Common myeloid progenitor, CD34-positive (primary cell): ENCODE measurements around the gene ACADSB.

Experiments
- CTCF ChIA-PET: fragments of 350-600 bp; sonication (Branson Sonifier 250); formaldehyde crosslinking; loops from one replicate; lab custom pipeline; 2021; ENCODE audit warnings: antibody characterized with exemption; lab: Charles Lee
- POLR2A ChIA-PET: fragments of 350-600 bp; sonication (Branson Sonifier 250); formaldehyde crosslinking; loops from one replicate; lab custom pipeline; 2021; ENCODE audit warnings: antibody characterized with exemption; lab: Charles Lee
- DNase-seq, 3 donors: peaks; one replicate each; pipeline versions ENCODE4 v3.0.0 to v3.0.0-alpha.2; 2013
- H3K27ac ChIP-seq, 2 experiments: 1 replicate in 1 of 2; 2 replicates in 1 of 2; pipeline ENCODE4 v1.7.0; 2013; ENCODE audit warnings: inconsistent platforms in 2 of 2, low read length in 2 of 2, mild to moderate bottlenecking in 2 of 2, low read depth in 1 of 2, moderate library complexity in 1 of 2; ENCODE audit not compliant: severe bottlenecking in 2 of 2, insufficient read depth in 1 of 2, poor library complexity in 1 of 2
- H3K27me3 ChIP-seq, 5 experiments: replicated peaks in 2 of 5; 1 replicate in 3 of 5; 2 replicates in 2 of 5; pipeline versions ENCODE4 v1.6.1 to v1.7.0; 2013; ENCODE audit warnings: low read length in 4 of 5, mild to moderate bottlenecking in 2 of 5, moderate library complexity in 2 of 5, inconsistent platforms in 1 of 5; ENCODE audit not compliant: insufficient read depth in 5 of 5, control insufficient read depth in 4 of 5
- H3K36me3 ChIP-seq, 4 experiments: 1 replicate in 2 of 4; 2 replicates in 2 of 4; pipeline versions ENCODE4 v1.6.1 to v1.7.0; 2013; ENCODE audit warnings: low read length in 3 of 4, control low read depth in 1 of 4, mild to moderate bottlenecking in 1 of 4; ENCODE audit not compliant: control insufficient read depth in 4 of 4, insufficient read depth in 4 of 4
- H3K4me1 ChIP-seq, 4 experiments: 1 replicate in 3 of 4; 2 replicates in 1 of 4; pipeline versions ENCODE4 v1.6.1 to v1.7.1; 2013; ENCODE audit warnings: low read length in 3 of 4, mild to moderate bottlenecking in 3 of 4, control low read depth in 1 of 4, inconsistent platforms in 1 of 4, moderate library complexity in 1 of 4; ENCODE audit not compliant: control insufficient read depth in 4 of 4, insufficient read depth in 4 of 4; ENCODE audit errors: control extremely low read depth in 1 of 4
- H3K4me3 ChIP-seq, 7 experiments: 1 replicate in 4 of 7; 2 replicates in 3 of 7; pipeline versions ENCODE4 v1.5.1 to v1.7.0; 2013; ENCODE audit warnings: mild to moderate bottlenecking in 7 of 7, low read length in 6 of 7, moderate library complexity in 6 of 7, inconsistent platforms in 2 of 7, low read depth in 2 of 7, control low read depth in 1 of 7; ENCODE audit not compliant: insufficient read depth in 4 of 7, control insufficient read depth in 1 of 7; ENCODE audit errors: extremely low read depth in 1 of 7
- H3K9me3 ChIP-seq, 5 experiments: 1 replicate in 4 of 5; 2 replicates in 1 of 5; pipeline versions ENCODE4 v1.6.1 to v1.7.1; 2013; ENCODE audit warnings: low read length in 4 of 5, mild to moderate bottlenecking in 2 of 5, inconsistent platforms in 1 of 5, low read depth in 1 of 5, moderate library complexity in 1 of 5; ENCODE audit not compliant: control insufficient read depth in 4 of 5, insufficient read depth in 2 of 5; ENCODE audit errors: control extremely low read depth in 1 of 5
- WGBS: methylation state at CpG from one replicate; pipeline ENCODE4 v1.1.5; 2013; ENCODE audit not compliant: insufficient coverage; 5-methylcytosine and 5-hydroxymethylcytosine counted together

ACADSB gene

GRCh38 chr10:123043409-123043925 is 34.7 kb downstream of the ACADSB start:
- Histone ChIP-seq H3K27me3 (no peaks in the 10 kb centered on the region), H3K36me3 (peaks cover 0 to 11% (median 7%) of the 10 kb centered on the region in 4 experiments), H3K4me3 (no peak overlapping the region), H3K27ac (no peak overlapping the region), H3K9me3 (no peaks in the 10 kb centered on the region), H3K4me1 (peaks cover 0 to 23% (median 16%) of the 10 kb centered on the region in 4 experiments)
- DNase-seq: peak; percentile 62 to 82 (median 79)
- CTCF ChIA-PET: interaction anchor here (0.6 to 3.0 kb wide), 24 partner anchors 9 to 524 kb away, joined by 3 to 23 read pairs (median 4); partner anchors contain the start of gene PSTK
- POLR2A ChIA-PET: interaction anchor here (0.7 to 1.0 kb wide), 2 partner anchors 34 to 305 kb away, joined by 3 read pairs; no protein-coding TSS in a partner anchor
- 0% methylated on average over 4 of the region's 5 CpGs for WGBS

- POLR2A ChIA-PET: no interaction called here
- peak in 1 of 3 donors; percentile 6 for DNase-seq
- H3K27ac ChIP-seq: no peak overlapping the region
- no peaks in the 10 kb centered on the region for H3K27me3 ChIP-seq
- H3K36me3 ChIP-seq: peaks cover 0 to 11% (median 7%) of the 10 kb centered on the region in 4 experiments
- H3K9me3 ChIP-seq: no peaks in the 10 kb centered on the region
- peaks cover 0 to 15% (median 7%) of the 10 kb centered on the region in 4 experiments for H3K4me1 ChIP-seq
- WGBS: 100% methylated on average over 1 of the region's 2 CpGs
- no peak overlapping the region for H3K4me3 ChIP-seq
- CTCF ChIA-PET: interaction anchor here (1.0 to 2.9 kb wide), 3 partner anchors 11 to 513 kb away, joined by 3 to 23 read pairs (median 3); no protein-coding TSS in a partner anchor
These were observed 35.6 kb downstream of the ACADSB start for GRCh38 chr10:123044391-123044790.

- H3K27me3 ChIP-seq: no peaks in the 10 kb centered on the region
- CTCF ChIA-PET: interaction anchor here (1.0 to 2.3 kb wide), 7 partner anchors 25 to 921 kb away, joined by 3 to 13 read pairs (median 3); no protein-coding TSS in a partner anchor
- POLR2A ChIA-PET: no interaction called here
These were observed 37.3 kb downstream of the ACADSB start for GRCh38 chr10:123045961-123046731.

GRCh38 chr10:123057968-123058367 is 49.2 kb downstream of the ACADSB start:
- H3K4me1 ChIP-seq: no peaks in the 10 kb centered on the region
- WGBS: 100% methylated on average over 1 of the region's 3 CpGs
- ChIA-PET CTCF (interaction anchor here (1.1 kb wide), 1 partner anchor 15 kb away, joined by 3 read pairs; no protein-coding TSS in a partner anchor), POLR2A (no interaction called here)
- H3K36me3 ChIP-seq: peaks cover 0 to 4% (median 2%) of the 10 kb centered on the region in 4 experiments
- no peak overlapping the region for H3K4me3 ChIP-seq
- H3K27me3 ChIP-seq: peaks cover 0 to 5% (median 0%) of the 10 kb centered on the region in 5 experiments
- no peak overlapping the region for H3K27ac ChIP-seq
- no peak for DNase-seq
- no peaks in the 10 kb centered on the region for H3K9me3 ChIP-seq

More at GRCh38 chr10:123045961-123046731, 37.3 kb downstream of the ACADSB start:
- no peak for DNase-seq
- Histone ChIP-seq H3K4me1 (peaks cover 0 to 8% (median 4%) of the 10 kb centered on the region in 4 experiments), H3K36me3 (peaks cover 2 to 11% (median 7%) of the 10 kb centered on the region in 4 experiments), H3K27ac (no peak overlapping the region), H3K9me3 (no peaks in the 10 kb centered on the region), H3K4me3 (no peak overlapping the region)
- WGBS: 90% methylated on average over 2 of the region's 4 CpGs

- Histone ChIP-seq H3K4me1 (no peaks in the 10 kb centered on the region), H3K9me3 (no peaks in the 10 kb centered on the region), H3K4me3 (no peak overlapping the region), H3K27ac (no peak overlapping the region), H3K27me3 (peaks cover 0 to 9% (median 6%) of the 10 kb centered on the region in 5 experiments), H3K36me3 (no peaks in the 10 kb centered on the region)
- ChIA-PET CTCF (no interaction called here), POLR2A (no interaction called here)
- DNase-seq: no peak
- 96% methylated on average over 2 of the region's 2 CpGs for WGBS
These were observed 53.1 kb downstream of the ACADSB start for GRCh38 chr10:123061865-123062264.

GRCh38 chr10:123062726-123063125 is 53.9 kb downstream of the ACADSB start:
- Histone ChIP-seq H3K9me3 (no peaks in the 10 kb centered on the region), H3K27me3 (peaks cover 0 to 10% (median 6%) of the 10 kb centered on the region in 5 experiments), H3K4me1 (no peaks in the 10 kb centered on the region), H3K36me3 (no peaks in the 10 kb centered on the region), H3K4me3 (no peak overlapping the region), H3K27ac (no peak overlapping the region)
- ChIA-PET POLR2A (no interaction called here), CTCF (no interaction called here)
- no peak for DNase-seq
- WGBS: 93% methylated on average over 7 of the region's 10 CpGs
